WI38 (cell line): ENCODE measurements around the gene CIRBP.
A peak's percentile ranks its signal among the peaks of the same experiment; 100 is the strongest.

Experiments used
- H3K4me3 ChIP-seq: 2 replicates; pipeline ENCODE4 v1.5.1; 2011; ENCODE audit warnings: low read depth, mild to moderate bottlenecking, control low read depth, low read length
- TF ChIP-seq, protein P1 (sequence below): IDR thresholded peaks from 2 replicates; pipeline ENCODE4 v1.5.1; 2012; ENCODE audit warnings: low read depth, mild to moderate bottlenecking, control low read depth, low read length

CIRBP gene

DNA sequence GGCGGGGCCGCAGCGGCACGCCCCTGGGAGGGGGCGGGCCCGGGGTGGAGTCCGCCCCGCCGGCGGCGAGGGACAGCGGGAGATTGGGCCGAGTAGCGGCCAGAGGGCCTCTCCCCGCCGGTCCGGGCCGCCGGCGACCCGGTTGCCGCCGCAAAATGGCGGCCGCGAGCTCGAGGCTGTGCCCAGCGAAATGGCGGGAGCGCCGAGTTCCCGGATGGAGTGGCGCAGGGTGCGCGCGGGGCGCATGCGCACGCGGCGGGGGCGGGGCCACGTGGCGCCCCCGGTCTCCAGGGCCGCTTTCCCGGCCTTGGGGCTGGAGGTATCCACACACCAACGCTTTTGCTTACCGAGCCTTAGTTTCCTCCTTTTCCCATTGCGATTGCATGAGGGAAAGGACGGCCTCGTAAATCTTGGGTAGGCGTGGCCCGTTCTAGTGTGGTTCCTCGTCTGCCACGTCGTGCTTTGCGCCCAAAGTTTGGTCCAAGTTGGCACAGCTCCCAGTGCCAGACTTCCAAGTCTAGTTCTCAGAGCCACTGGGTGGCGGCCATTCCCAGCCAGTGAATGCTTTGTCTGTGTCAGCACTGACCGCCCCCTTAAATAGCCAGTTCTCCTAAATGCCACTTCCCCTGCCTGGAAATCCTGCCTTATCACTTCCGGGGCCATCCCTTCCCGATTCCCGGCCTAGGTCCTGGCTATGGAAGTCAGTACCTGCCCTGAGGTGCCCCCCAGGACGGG, 513 bp downstream of the CIRBP start:
- TF ChIP-seq, protein P1, sequence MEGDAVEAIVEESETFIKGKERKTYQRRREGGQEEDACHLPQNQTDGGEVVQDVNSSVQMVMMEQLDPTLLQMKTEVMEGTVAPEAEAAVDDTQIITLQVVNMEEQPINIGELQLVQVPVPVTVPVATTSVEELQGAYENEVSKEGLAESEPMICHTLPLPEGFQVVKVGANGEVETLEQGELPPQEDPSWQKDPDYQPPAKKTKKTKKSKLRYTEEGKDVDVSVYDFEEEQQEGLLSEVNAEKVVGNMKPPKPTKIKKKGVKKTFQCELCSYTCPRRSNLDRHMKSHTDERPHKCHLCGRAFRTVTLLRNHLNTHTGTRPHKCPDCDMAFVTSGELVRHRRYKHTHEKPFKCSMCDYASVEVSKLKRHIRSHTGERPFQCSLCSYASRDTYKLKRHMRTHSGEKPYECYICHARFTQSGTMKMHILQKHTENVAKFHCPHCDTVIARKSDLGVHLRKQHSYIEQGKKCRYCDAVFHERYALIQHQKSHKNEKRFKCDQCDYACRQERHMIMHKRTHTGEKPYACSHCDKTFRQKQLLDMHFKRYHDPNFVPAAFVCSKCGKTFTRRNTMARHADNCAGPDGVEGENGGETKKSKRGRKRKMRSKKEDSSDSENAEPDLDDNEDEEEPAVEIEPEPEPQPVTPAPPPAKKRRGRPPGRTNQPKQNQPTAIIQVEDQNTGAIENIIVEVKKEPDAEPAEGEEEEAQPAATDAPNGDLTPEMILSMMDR = no peak
- H3K4me3 ChIP-seq = peak overlapping the region; percentile 81

DNA sequence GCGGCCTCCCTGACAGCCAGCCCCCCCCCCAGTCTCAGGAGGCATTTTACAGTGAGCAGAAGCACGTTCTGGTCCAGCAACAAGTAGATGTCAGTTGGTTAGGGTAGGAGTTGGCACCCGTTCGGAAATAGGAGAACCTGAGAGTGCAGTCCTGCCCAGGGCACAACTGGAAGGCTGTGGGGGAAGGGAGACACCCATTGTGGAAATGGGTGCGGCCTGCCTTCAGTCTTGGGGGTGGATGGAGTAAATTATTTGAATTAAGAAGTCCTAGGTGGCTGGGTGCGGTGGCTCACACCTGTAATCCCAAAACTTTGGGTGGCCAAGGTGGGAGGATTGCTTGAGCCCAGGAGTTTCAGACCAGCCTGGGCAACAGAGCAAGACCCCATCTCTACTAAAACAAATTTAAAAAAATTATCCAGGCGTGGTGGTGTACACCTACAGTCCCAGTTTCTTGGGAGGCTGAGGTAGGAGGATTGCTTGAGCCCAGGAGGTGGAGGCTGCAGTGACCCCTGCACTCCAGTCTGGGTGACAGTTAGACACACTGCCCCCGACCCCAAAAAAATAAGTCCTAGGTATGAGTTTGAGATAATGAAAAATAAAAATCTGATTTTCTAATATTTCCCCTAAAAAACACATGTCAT, 1.2 kb downstream of the CIRBP start:
- TF ChIP-seq, protein P1 = no peak
- peak overlapping the region; percentile 81 for H3K4me3 ChIP-seq

DNA sequence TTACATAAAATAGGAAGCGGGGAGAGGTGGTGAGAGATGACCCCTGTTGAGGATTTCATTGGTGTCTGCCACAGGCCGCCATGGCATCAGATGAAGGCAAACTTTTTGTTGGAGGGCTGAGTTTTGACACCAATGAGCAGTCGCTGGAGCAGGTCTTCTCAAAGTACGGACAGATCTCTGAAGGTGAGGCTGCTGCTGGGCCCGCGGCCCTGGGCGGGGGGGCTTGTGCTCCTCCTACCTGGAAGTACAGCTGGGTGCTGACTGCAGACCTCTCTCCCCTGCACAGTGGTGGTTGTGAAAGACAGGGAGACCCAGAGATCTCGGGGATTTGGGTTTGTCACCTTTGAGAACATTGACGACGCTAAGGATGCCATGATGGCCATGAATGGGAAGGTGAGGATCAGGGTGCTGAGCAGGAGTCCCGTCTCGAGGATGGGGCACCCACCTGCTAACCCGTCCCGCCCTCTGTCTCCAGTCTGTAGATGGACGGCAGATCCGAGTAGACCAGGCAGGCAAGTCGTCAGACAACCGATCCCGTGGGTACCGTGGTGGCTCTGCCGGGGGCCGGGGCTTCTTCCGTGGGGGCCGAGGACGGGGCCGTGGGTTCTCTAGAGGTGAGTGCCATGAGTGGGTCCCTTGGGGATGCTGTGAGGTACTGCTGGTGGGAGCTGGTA, 1.9 kb downstream of the CIRBP start:
- peak overlapping the region; percentile 81 for H3K4me3 ChIP-seq

DNA sequence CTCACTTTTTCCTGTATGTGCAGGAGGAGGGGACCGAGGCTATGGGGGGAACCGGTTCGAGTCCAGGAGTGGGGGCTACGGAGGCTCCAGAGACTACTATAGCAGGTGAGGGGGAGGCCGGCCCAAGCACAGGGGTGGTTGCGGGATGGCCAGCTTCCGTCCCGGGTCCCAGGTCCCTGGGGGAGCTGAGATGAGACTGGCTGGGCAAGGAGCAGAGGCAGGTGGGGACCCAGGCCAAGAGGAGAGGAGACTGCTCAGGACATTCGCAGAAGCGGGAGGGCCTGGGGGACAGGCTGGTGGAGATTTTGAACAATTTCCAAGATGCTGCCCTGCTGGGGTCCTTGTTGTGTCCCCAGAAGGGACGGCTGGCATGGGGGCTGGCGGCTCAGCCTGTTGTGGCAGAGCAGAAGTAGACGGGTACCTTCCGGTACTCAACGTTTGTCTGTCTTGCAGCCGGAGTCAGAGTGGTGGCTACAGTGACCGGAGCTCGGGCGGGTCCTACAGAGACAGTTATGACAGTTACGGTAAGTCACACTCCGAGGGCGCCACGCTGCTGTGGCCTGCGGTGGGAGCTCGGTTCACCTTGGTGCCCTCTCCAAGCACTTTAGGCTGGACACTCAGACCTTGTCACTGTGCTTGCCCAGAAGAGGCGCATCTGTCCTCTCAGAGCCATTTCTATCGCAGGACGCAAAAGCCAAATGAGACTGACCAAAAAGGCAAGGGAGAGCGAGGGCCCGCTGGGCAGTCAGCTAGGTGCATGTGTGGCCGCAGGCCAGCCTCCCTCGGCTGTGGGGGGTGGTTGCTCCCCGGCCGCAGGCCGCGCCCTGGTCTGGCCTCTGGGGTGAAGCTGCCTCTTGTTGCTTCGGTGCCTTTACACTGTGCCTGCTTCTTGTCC, 2.6 kb downstream of the CIRBP start:
- TF ChIP-seq, protein P1 = no peak
- H3K4me3 ChIP-seq = no peak overlapping the region

More for the DNA sequence above, 1.9 kb downstream of the CIRBP start:
- TF ChIP-seq, protein P1 = no peak

DNA sequence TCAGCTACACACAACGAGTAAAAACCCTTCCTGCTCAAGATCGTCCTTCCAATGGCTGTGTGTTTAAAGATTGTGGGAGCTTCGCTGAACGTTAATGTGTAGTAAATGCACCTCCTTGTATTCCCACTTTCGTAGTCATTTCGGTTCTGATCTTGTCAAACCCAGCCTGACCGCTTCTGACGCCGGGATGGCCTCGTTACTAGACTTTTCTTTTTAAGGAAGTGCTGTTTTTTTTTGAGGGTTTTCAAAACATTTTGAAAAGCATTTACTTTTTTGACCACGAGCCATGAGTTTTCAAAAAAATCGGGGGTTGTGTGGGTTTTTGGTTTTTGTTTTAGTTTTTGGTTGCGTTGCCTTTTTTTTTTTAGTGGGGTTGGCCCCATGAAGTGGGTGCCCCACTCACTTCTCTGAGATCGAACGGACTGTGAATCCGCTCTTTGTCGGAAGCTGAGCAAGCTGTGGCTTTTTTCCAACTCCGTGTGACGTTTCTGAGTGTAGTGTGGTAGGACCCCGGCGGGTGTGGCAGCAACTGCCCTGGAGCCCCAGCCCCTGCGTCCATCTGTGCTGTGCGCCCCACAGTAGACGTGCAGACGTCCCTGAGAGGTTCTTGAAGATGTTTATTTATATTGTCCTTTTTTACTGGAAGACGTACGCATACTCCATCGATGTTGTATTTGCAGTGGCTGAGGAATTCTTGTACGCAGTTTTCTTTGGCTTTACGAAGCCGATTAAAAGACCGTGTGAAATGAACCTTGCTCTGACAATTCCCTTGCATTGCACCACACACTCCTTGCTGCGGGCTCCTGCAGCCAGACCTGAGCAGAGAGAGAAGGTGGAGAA, 3.5 kb downstream of the CIRBP start:
- H3K4me3 ChIP-seq = no peak overlapping the region
- TF ChIP-seq, protein P1 = no peak

DNA sequence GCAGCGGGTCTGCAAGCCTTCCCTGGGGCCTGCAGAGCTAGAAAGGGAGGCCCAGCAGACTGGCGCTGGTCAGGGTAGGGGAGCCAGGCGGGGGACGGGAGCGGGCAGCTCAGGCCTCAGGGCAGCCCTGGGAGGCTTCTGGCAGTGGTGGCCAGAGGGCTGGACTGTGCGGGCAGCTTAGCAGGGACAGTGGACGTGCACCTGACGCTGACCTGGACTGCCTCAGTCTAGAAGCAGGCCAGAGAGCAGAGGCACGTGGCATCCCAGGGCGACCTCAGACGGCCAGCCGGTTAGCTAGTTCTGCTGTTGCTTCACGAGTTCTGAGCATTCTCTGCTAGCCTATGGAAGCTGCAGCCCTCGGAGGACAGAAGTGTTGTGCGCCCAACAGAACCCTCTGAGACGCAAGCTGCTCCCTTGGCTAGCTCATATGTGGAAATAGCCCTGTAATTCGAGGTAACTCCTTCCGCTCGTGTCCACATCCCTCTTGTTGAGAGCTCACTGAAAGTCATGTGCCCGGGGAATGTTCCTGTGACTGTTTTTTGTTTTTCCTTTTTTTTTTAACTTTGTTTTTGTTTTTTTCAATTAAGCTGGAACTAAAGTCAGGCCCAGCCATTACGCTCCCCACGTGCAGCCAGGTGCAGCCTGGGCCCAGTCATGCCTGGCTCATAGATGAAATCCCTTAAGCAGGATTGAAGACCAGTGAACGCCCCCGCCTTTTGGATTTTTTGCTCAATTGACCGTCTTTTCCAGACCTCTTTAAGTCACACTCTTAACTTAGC, 4.3 kb downstream of the CIRBP start:
- no peak overlapping the region for H3K4me3 ChIP-seq
- TF ChIP-seq, protein P1 = no peak
